ENCODE results near the gene BMP4. TPM values are rescaled to one million over a fixed set of nuclear protein-coding genes. Genes with fewer than 3 reads are reported as not detected.

BMP4 gene
- total and polyA plus RNA-seq, 2 of the 13 experiments (the other 11 are each of a cell fraction or from before 2014, with no cell fraction given), result 56.4 to 169 TPM

- TF ChIP-seq ZNF703 (CRISPR knock-in tag; IDR thresholded peaks at IDR 0.05; ENCODE audit: borderline replicate concordance) (peak; percentile 70; the same call in 1 of the 2 replicates), ZNF878 (CRISPR knock-in tag; IDR thresholded peaks at IDR 0.05) (no peak), ZNF616 (CRISPR knock-in tag; IDR thresholded peaks at IDR 0.05; ENCODE audit: low read depth) (0 out of 2 replicates have a peak, but pooled peaks have one; percentile 53), ELF3 (CRISPR knock-in tag; IDR thresholded peaks at IDR 0.05) (no peak), SALL2 (CRISPR knock-in tag; IDR thresholded peaks at IDR 0.05) (0 out of 2 replicates have a peak, but pooled peaks have one; percentile 32), GFI1 (CRISPR knock-in tag; IDR thresholded peaks at IDR 0.05; ENCODE audit: borderline replicate concordance) (no peak), THYN1 (CRISPR knock-in tag; IDR thresholded peaks at IDR 0.05; ENCODE audit: borderline replicate concordance, low read depth) (no peak), FOXP1 (IDR thresholded peaks at IDR 0.05) (no peak), FOXP1 (CRISPR knock-in tag; IDR thresholded peaks at IDR 0.05) (no peak), GPN1 (CRISPR knock-in tag; IDR thresholded peaks at IDR 0.05; ENCODE audit: borderline replicate concordance) (0 out of 2 replicates have a peak, but pooled peaks have one; percentile 19), SAP130 (CRISPR knock-in tag; IDR thresholded peaks at IDR 0.05; ENCODE audit: low read depth) (peak; percentile 39; the same call in 1 of the 2 replicates), WIZ (CRISPR knock-in tag; IDR thresholded peaks at IDR 0.05) (no peak), CAMTA2 (CRISPR knock-in tag; IDR thresholded peaks at IDR 0.05; ENCODE audit: borderline replicate concordance) (0 out of 2 replicates have a peak, but pooled peaks have one; percentile 63), SP140L (CRISPR knock-in tag; IDR thresholded peaks at IDR 0.05; ENCODE audit: borderline replicate concordance) (no peak), ZSCAN20 (CRISPR knock-in tag; IDR thresholded peaks at IDR 0.05; ENCODE audit: borderline replicate concordance) (0 out of 2 replicates have a peak, but pooled peaks have one; percentile 2), ZFP91 (CRISPR knock-in tag; IDR thresholded peaks at IDR 0.05; ENCODE audit: borderline replicate concordance) (peak; percentile 21; the same call in 1 of the 2 replicates), RBFOX2 (IDR thresholded peaks at IDR 0.05; ENCODE audit: low read depth, low read length) (peak; percentile 85), KLF15 (CRISPR knock-in tag; IDR thresholded peaks at IDR 0.05; ENCODE audit: borderline replicate concordance) (no peak), ZNF337 (CRISPR knock-in tag; IDR thresholded peaks at IDR 0.05; ENCODE audit: borderline replicate concordance, low read depth) (no peak), ZNF772 (CRISPR knock-in tag; IDR thresholded peaks at IDR 0.05) (peak; percentile 27), ZFP90 (CRISPR knock-in tag; IDR thresholded peaks at IDR 0.05; ENCODE audit: borderline replicate concordance) (no peak), MTF2 (CRISPR knock-in tag; IDR thresholded peaks at IDR 0.05; ENCODE audit: borderline replicate concordance) (no peak), MTERF4 (CRISPR knock-in tag; IDR thresholded peaks at IDR 0.05) (peak; percentile 76), KLF13 (CRISPR knock-in tag; IDR thresholded peaks at IDR 0.05) (0 out of 2 replicates have a peak, but pooled peaks have one; percentile 35), HNF1B (CRISPR knock-in tag; IDR thresholded peaks at IDR 0.05) (no peak)
- TF ChIP-seq, protein P1, sequence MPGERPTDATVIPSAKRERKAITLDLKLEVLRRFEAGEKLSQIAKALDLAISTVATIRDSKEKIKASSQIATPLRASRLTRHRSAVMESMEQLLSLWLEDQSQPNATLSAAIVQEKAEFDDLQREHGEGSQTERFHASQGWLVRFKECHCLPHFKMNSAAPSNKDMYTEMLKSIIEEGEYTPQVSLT (CRISPR knock-in tag; IDR thresholded peaks at IDR 0.05; ENCODE audit: borderline replicate concordance, low read depth), result no peak
These were observed 776 bp downstream of the BMP4 start (continued) for GRCh38 chr14:53955671-53956426.

All from HepG2 (cell line).